GM11168 (cell line): ENCODE data around the gene TMEM192.
"Not testable (repeated sequence)": the region's sequence is repeated elsewhere in the genome, so short reads cannot be mapped to it uniquely, and the experiment has no call there.

Experiments used
- in situ Hi-C: fragments of 300-500 bp; cut with MboI; formaldehyde crosslinking; loops from one replicate; pipeline ENCODE4 v1.12.0; 2022; ENCODE audit warnings: low sequenced_read_pairs; ENCODE audit not compliant: unreplicated experiment

Gene TMEM192

GRCh38 chr4:165096776-165097175 is 15.9 kb downstream of the TMEM192 start:
- in situ Hi-C loops = loop anchor here (25.0 kb wide), 1 partner anchor 309 kb away; no protein-coding TSS in a partner anchor

GRCh38 chr4:165095291-165095690 is 17.4 kb downstream of the TMEM192 start:
- in situ Hi-C loops = loop anchor here (25.0 kb wide), 1 partner anchor 308 kb away; no protein-coding TSS in a partner anchor

DNA sequence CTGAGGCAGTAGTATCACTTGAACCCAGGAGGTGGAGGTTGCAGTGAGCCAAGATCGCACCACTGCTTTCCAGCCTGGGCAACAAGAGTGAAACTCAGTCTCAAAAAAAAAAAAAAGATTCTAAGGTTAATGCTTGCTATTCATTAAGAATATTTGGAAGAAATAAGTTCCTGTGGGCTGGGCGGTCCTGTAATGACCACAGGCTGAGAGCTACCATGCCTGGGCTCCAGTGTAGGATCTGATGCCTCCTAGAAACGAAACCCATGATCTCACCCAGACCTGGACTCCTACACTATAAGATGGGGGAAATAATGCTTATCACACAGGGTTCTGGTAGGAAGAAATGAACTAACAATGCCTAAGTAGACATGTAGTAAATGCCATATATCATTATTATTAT is 17.8 kb downstream of the TMEM192 start:
- in situ Hi-C loops = loop anchor here (25.0 kb wide), 1 partner anchor 308 kb away; no protein-coding TSS in a partner anchor

- in situ Hi-C loops = loop anchor here (25.0 kb wide), 1 partner anchor 305 kb away; no protein-coding TSS in a partner anchor
Observed at GRCh38 chr4:165092187-165092586, 20.5 kb downstream of the TMEM192 start.

- in situ Hi-C loops = loop anchor here (25.0 kb wide), 1 partner anchor 301 kb away; no protein-coding TSS in a partner anchor
Observed at GRCh38 chr4:165088366-165088765, 24.3 kb downstream of the TMEM192 start.

DNA sequence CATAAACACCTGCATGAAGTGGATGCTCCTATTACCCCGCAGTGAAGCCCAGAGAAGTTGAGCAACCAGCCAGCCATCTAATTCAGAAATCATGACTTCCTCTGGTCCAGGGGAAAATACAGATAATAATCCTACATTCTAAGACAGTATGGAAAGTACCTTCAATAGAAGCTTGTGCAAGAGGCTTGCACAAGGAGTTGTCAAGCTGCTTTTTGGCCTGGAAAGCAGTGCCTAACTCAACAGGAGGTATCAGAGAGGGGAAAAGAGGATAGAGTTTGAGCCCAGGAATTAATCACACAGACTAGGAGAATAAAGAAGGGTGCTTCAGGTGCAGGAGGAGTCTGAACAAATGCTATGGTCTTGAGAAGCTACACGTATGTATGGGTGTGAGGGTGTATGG is 26.7 kb downstream of the TMEM192 start:
- in situ Hi-C loops = loop anchor here (25.0 kb wide), 1 partner anchor 299 kb away; no protein-coding TSS in a partner anchor

- in situ Hi-C loops = loop anchor here (25.0 kb wide), 1 partner anchor 297 kb away; no protein-coding TSS in a partner anchor
Observed at GRCh38 chr4:165084787-165085186, 27.9 kb downstream of the TMEM192 start.

DNA sequence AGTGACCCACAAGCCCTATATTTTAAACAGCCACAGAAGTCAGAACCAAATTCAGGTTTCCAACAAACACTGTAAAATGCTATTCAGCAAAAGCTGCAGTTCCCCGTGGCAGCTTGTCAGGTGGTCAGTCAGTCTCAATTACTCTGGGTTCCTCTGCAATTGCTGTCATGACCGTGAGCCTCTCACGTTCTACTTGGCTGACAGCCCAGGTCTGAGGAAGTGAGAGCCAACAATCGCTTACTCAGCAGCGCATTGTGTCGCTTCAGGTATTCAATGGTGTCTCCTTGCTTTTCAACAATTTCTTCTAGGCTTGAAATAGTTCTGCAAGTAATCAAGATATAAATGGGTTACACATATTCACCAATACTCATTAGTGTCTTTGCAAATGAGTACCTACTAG is 33.2 kb downstream of the TMEM192 start:
- in situ Hi-C loops = loop anchor here (25.0 kb wide), 1 partner anchor 292 kb away; no protein-coding TSS in a partner anchor

DNA sequence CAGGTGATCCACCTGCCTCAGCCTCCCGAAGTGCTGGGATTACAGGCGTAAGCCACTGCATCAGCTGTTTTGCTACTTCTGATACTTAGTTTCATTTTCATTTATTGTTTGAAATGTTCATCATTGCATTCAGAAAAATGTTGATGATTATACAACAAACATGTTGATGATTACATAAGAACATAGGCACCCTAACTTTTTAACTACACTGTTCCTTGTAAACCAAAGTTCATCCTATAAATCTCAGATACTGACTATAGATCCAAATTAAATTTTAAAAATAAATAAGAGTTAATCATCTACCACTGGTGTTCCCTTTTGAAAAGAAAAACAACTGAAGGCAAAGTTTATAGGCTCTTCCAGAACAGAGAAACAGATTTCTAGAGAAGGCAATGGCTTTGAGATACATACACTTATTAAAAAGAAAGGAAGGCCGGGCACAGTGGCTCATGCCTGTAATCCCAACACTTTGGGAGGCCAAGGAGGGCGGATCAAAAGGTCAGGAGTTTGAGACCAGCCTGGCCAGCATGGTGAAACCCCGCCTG is 35.6 kb downstream of the TMEM192 start:
- in situ Hi-C loops = loop anchor here (25.0 kb wide), 1 partner anchor 290 kb away; no protein-coding TSS in a partner anchor

GRCh38 chr4:165073346-165073745 is 39.3 kb downstream of the TMEM192 start:
- in situ Hi-C loops = not testable (repeated sequence)

- in situ Hi-C loops = no loop called here
Observed at GRCh38 chr4:165070560-165070959, 42.1 kb downstream of the TMEM192 start.

GRCh38 chr4:165060938-165061337 is 51.7 kb downstream of the TMEM192 start:
- in situ Hi-C loops = no loop called here

GRCh38 chr4:165059386-165059785 is 53.3 kb downstream of the TMEM192 start:
- in situ Hi-C loops = no loop called here

- in situ Hi-C loops = no loop called here
Observed at GRCh38 chr4:165058666-165059065, 54.0 kb downstream of the TMEM192 start.

DNA sequence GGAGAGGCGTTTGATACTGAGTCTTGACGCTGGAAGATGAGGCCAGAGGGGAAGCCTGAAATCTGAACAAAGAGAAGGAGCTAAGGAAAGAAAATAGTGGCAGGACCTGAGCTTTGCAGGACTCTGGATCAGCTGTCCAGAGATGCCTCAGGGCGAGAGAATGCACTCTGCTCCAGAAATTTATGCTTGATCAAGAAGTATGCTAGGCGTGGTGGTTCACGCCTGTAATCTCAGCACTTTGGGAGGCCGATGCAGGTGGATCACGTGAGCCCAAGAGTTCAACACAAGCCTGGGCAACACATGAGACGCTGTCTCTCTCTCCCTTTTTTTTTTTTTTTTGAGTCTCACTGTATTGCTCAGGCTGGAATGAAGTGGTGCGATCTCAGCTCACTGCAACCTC is 57.1 kb downstream of the TMEM192 start:
- in situ Hi-C loops = no loop called here

DNA sequence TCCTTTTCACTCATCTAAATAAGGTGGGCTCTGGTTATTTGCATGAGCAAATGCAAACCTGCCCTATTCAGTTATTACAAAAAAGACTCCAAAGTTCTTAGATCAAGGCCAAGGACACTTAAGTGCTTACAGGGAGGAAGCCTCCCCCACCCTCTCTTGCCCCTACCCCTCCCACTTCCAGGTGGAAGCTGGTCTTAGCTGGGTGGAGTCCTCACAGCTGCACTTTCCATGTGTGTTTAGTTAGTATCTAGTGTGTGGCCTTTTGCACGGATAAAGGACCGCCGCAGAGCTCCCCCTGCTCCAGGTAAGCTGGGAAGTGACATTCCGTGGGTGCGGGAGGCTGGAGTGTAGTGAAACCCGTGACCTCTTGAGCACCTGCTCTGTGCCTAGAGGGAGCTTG is 59.0 kb downstream of the TMEM192 start, which contains the start of gene TRIM75:
TRIM75 (plus strand) TSS at position 222 of the 400 bp plus-strand sequence. CDS start 5,282 bp downstream, outside the sequence.
- in situ Hi-C loops = no loop called here

DNA sequence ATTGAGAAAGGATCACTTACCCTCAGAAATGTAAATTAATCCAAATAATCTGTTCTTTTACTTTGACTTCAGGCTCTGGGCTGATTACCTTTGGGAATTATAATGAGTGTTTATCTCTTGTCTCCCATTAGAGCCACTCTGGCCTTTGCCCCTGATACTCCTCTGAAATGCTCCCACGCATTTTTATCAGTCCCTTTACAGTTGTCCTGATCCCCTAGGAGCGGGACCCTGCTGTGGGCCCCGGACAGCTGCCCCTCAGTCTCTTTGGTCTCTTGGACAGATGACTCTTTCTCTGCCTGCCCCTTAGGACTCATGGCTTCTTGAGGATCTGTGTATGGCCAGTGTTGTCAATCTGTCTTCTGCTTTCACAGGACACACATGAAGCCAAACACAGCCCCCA is 60.0 kb downstream of the TMEM192 start:
- in situ Hi-C loops = no loop called here

DNA sequence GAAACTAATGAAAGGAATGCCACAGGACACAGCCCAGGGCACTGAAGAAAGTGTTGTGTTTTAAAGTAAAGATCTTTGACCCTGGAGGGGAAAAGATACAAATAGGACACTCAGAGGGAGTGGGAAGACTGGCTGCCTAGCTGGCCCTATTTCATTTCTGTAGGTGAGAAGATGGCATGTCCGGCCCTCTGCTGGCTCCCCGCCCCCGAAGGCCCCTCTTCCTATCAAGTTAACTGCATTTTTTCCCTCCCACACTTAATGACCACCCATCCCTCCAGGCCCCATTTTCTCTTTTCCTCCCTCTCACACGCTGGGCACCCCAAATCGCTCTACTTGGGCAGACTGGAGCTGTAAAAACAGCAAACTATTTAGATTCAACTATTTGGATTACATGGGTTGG is 64.5 kb downstream of the TMEM192 start:
- in situ Hi-C loops = no loop called here

DNA sequence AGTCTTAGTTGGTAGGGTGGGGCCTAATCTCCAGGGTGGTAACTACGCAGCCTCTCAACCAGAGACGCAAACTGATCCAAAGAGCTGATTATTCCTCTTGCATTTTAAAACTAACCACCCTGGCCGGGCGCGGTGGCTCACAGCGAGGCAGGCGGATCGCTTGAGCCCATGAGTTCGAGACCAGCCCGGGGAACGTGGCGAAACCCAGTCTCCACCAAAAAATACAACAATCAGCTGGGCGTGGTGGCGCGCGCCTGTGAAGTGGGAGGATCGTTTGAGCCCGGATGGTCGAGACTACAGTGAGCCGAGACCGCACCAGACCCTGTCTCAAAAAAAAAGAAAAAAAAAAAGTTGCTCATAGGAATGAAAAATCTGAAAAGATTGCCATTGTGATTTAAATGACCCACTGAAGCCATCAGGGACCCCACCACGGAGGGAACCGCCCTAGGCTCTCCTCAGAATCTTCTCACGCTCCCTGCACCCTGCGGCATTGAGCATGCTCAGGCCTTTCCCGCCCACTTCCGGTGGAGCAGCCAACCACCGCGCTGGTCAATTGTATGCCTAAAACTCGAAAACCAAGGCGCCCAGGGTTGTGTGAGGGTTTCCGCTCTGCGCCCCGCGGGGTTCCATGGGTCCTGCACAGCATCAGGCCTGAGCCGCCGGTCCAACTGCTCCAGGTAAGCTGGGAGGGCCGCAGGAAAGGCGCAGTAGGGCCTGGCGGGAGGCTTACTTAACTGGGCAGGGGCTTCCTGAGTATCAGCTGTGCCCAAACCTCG is 81.0 kb downstream of the TMEM192 start, which contains the start of gene TRIM60:
TRIM60 (plus strand) TSS at position 564 of the 776 bp plus-strand sequence. CDS start 8,074 bp downstream, outside the sequence.
- in situ Hi-C loops = no loop called here

GRCh38 chr4:165027762-165028402 is 84.8 kb downstream of the TMEM192 start:
- in situ Hi-C loops = no loop called here
